GM12875 (cell line): Measurements from ENCODE around the gene ZMYND11.

Source experiments
- H3K4me3 ChIP-seq: one replicate; pipeline ENCODE4 v1.5.1; 2011; ENCODE audit warnings: low read depth, low read length, control low read depth
- CTCF ChIP-seq: IDR thresholded peaks from 2 replicates; pipeline ENCODE4 v1.5.1; 2011; ENCODE audit warnings: low read depth, mild to moderate bottlenecking, control low read depth, inconsistent platforms, low read length, moderate library complexity, borderline replicate concordance; ENCODE audit not compliant: insufficient read depth

Gene ZMYND11

DNA sequence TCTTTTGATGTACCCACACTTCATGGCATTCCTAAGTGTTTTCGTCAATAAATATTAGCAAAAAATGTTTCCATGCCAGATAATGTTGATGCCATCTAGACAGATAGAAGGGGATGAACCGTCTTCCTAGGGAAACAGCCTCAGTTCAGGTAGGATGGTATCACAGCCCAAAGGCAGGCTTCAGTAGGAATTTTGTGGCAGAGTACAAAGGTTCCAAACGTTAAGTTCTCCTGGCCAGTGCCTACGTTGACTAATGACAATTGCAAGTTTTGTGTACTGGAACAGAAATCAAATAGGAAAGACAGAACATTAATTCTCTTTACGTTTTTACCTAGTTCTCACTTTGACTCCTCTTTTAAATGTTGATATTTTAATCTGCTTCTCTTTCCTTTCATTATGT, 75.0 kb downstream of the ZMYND11 start:
- H3K4me3 ChIP-seq, result no peak overlapping the region
- no peak for TF ChIP-seq CTCF

DNA sequence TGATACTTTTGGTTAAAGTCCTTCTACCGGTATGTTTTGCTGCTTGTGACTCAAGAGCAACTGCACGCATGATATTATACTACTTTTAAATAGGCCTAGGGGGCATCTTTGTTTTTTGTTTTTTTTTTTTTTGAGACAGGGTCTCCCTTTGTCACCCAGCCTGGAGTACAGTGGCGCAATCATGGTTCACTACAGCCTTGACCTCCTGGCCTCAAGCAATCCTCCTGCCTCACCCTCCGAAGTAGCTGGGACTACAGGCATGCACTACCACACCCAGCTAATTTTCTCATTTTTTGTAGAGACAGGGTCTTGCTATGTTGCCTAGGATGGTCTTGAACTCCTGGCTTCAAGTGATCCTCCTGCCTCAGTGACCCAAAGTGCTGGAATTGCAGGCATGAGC, 80.2 kb downstream of the ZMYND11 start:
- no peak overlapping the region for H3K4me3 ChIP-seq
- no peak for TF ChIP-seq CTCF

- no peak overlapping the region for H3K4me3 ChIP-seq
- TF ChIP-seq CTCF, result no peak
These were observed 83.5 kb downstream of the ZMYND11 start for GRCh38 chr10:218798-219197.

DNA sequence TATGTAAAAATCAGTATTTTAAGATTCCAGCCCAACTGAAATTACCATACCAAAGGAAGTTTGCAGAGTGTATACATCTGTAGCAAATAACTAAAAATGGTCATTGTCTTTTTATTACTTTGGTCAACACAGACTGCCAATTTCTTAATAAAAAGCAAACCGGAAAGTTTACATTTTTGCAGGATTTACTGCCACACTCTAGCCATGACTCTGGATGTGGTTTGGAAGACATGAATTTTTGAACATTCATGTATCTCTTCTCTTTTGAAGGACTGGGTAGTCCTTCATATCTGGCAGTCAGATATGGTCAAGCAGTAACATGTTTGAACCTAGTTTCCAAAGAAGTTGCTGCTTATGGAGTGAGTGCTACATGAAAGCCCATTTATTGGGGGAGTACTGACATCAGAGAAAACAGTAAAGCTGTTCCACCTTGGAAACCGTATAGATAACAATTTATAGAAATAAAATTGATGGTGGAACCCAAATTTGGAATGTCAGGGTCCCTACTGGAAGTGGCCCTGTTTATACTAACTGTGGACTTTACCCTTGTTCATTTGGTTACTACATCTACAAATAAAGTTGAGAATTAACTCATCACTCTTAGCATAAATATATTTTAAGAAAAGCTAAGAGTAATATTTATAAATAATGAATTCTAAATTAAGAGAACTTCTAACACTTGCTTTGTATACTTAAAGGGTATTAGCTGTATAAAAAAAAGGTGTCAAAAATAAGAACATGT, 84.6 kb downstream of the ZMYND11 start:
- no peak overlapping the region for H3K4me3 ChIP-seq
- no peak for TF ChIP-seq CTCF

GRCh38 chr10:224571-224970, 89.3 kb downstream of the ZMYND11 start:
- H3K4me3 ChIP-seq, result no peak overlapping the region

GRCh38 chr10:226018-226417, 90.8 kb downstream of the ZMYND11 start:
- TF ChIP-seq CTCF, result no peak
- no peak overlapping the region for H3K4me3 ChIP-seq

More at GRCh38 chr10:224571-224970, 89.3 kb downstream of the ZMYND11 start:
- no peak for TF ChIP-seq CTCF

GRCh38 chr10:227014-227413, 91.8 kb downstream of the ZMYND11 start:
- H3K4me3 ChIP-seq, result no peak overlapping the region
- no peak for TF ChIP-seq CTCF
